GM10266 (cell line): ENCODE results near the gene MTX1.
A peak's percentile ranks its signal among the peaks of the same experiment; 100 is the strongest.

Source experiments
- DNase-seq: peaks from one replicate; pipeline ENCODE4 v3.0.0; 2012; ENCODE audit errors: extremely low spot score
- TF ChIP-seq, protein P1 (sequence below): IDR thresholded peaks from 2 replicates; pipeline ENCODE4 v1.5.1; 2012; ENCODE audit warnings: mild to moderate bottlenecking, low read depth; ENCODE audit not compliant: control insufficient read depth, insufficient read depth; ENCODE audit errors: missing control alignments

MTX1 gene

DNA sequence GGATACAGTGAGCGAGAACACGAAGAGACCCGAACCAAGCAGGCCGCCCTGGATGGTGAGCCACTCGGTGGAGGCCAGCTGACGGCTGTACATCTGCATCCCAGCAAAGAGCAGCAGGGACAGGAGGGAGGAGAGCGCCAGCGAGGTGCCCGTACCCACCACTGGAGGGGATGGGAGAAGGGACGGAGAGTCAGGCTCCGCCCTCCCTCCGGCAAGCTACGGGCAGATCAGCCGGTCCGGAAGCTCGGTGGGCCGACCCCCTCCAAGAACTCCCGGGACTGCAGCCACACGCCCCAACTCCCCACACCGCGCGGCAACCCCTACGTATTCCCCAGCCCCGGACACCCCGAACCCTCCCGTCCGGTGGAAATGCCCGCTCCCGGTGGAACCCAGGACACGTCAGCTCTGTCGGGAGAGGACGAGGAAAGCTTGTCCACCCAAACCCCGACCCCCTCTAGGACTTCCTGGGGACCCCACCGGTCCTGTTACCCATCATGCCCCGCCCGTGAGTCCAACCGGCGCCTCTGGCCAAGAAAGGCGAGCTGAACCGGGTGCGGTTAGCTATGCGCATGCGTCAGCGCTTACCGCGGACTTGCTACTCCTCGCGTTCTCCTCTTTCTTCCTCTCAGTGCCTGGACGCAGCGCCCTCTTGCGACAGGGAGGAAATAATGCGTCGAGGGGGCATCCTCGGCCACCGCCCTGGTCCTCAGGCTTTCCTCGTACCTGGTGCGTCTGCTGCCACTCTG lies 35.6 kb upstream of the MTX1 start, which contains the start of gene KRTCAP2:
Gene KRTCAP2, minus strand, starts transcription at position 573 of the 746 bp plus-strand sequence. Its CDS starts 80 bp downstream, at position 493.
- TF ChIP-seq, protein P1, sequence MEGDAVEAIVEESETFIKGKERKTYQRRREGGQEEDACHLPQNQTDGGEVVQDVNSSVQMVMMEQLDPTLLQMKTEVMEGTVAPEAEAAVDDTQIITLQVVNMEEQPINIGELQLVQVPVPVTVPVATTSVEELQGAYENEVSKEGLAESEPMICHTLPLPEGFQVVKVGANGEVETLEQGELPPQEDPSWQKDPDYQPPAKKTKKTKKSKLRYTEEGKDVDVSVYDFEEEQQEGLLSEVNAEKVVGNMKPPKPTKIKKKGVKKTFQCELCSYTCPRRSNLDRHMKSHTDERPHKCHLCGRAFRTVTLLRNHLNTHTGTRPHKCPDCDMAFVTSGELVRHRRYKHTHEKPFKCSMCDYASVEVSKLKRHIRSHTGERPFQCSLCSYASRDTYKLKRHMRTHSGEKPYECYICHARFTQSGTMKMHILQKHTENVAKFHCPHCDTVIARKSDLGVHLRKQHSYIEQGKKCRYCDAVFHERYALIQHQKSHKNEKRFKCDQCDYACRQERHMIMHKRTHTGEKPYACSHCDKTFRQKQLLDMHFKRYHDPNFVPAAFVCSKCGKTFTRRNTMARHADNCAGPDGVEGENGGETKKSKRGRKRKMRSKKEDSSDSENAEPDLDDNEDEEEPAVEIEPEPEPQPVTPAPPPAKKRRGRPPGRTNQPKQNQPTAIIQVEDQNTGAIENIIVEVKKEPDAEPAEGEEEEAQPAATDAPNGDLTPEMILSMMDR = peak; percentile 98
- DNase-seq = peak; percentile 97

DNA sequence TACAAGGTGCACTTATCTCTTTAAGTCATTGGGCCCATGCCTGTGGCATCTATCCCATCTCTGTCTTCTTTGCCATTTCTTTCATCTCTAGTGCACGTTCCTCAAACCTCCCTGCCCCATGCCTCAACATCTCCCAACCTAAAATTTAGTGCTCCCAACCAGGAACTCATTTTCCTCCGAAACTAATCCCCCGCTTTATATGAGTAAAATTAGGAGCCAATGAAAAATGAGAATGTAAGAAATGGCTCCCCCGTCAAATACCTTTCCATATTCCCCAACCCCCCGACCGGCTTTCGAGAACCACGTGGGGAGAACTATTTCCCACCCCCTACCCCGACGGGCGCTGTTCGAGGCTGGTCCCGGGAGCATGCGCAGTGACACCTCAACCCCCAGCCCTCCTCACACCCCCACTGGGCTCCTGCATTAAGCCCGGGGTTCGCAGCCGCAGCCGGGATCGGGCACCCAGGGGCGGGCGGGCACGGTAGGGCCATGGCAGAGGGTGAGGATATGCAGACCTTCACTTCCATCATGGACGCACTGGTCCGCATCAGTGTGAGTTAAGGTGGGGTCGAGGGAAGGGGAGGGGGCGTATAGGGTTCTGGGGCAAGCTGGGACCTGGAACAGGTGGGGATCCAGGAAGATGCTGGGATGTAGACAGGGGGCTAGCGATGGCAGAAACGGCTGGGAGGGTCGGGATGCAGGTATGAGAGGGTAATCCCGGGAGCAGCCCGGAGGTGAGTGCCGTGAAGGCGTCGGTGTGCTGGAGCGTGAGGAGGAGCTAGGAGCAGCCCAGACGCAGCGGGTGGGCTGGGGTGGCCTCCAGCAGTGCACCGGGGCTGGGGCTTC lies 34.8 kb upstream of the MTX1 start, which contains the start of gene TRIM46:
Gene TRIM46, plus strand, starts transcription at position 372 of the 846 bp plus-strand sequence. Its CDS starts 118 bp downstream, at position 490.
- TF ChIP-seq, protein P1 = no peak
- DNase-seq = peak; percentile 85

DNA sequence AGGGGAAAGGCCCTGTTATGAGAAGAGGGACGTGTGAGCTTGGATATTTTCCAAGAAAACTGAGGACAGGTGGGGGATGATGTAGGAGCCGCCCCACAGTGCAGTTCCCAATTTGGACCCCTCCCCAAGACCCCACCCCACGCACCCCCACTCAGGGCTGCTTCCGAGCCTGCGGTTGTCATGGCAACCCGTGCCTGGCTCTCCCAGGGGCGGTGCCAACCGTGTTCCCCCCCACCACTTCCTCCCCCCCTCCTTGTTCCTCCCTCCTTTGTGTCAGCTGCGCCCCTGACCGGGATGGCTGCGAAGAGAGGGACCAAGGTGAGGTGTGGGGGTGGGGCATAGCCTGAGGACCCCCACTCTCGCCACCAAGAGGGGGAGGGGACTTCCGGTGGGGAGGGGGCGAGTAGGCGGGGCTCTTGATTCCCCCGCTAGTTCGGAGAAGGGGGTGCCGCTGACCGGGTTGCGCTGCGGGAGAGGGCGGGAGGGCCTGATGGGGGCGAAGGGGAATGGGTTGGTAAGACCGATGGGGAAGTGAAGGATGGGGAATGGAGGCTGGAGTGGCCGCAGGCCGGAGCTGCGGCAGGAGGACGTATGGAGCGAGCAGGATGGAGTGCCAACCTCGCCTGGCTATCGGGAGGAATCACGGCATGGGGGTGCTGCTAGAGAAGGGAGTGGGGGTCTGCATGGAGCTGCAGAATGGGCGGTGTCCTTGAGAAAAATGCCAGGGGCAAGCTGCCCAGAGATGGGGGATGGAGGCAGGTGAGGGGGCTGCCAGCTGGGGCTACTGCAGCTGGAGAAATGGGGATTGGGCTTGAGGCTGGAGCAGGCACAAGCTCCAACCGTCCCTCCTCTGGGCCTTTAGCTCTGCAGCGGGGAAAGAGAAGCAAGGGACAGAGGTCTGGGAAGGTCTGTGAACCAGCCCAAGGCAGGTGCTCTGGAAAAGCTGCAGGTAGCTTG lies 33.9 kb upstream of the MTX1 start:
- DNase-seq = peak; percentile 45
- TF ChIP-seq, protein P1 = no peak

DNA sequence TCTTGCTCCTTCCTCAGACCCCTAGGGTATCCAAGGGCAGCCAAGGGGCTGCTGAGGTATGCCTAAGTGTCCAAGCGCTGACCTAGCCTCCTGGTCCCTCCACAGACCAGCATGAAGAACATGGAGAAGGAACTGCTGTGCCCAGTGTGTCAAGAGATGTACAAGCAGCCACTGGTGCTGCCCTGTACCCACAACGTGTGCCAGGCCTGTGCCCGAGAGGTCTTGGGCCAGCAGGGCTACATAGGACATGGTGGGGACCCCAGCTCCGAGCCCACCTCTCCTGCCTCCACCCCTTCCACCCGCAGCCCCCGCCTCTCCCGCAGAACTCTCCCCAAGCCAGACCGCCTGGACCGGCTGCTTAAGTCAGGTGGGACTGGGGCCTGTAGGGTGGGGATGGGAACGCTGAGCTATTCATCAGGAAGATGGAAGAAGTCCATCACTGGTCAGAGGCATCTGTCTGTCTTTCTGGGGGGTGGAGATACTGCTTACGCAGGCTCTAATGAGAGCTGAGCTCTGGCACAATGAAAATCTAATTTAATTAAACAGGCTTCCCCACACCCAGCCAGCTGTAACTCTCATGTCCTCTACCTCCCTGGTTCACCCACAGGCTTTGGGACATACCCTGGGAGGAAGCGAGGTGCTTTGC lies 33.1 kb upstream of the MTX1 start:
- TF ChIP-seq, protein P1 = no peak
- peak; percentile 9 for DNase-seq

DNA sequence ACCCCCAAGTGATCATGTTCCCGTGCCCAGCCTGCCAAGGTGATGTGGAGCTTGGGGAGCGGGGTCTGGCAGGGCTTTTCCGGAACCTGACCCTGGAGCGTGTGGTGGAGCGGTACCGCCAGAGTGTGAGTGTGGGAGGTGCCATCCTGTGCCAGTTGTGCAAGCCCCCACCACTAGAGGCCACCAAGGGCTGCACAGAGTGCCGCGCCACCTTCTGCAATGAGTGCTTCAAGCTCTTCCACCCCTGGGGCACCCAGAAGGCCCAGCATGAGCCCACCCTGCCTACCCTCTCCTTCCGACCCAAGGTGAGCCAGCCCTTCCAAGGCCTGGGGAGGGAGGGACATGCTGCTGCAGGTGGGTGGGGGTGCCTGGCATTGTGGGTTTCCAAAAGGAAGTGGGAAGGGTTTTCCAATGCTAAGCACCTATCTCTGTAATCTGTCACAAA lies 32.5 kb upstream of the MTX1 start:
- TF ChIP-seq, protein P1 = no peak
- no peak for DNase-seq

DNA sequence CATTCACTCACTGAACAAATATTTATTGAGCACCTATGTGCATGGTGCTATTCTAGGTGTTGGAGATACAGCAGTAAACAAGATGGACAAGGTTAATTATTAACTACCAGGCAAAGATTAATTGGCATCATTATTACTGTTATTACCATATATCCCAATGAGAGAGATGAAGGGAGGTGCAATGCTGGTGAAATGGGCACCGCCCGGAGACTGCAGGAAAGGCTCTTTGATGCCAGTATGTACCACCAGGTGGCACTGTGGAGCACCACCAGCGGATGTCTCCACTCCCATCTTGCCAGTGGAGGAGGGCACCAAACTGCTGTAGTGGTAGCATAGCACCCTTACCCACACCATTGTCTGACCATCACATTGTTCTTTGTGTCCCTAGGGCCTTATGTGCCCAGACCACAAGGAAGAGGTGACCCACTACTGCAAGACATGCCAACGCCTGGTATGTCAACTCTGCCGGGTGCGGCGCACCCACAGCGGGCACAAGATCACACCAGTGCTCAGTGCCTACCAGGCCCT lies 31.9 kb upstream of the MTX1 start:
- TF ChIP-seq, protein P1 = peak; percentile 93
- peak; percentile 93 for DNase-seq
